A673 (cell line): Measurements from ENCODE around the gene HLA-G. TPM values are rescaled to one million over a fixed set of nuclear protein-coding genes. Genes with fewer than 3 reads are reported as not detected.

Experiments
- BruUV-seq: library from RNA; stranded (reverse); fragments of 400-500 nt; replicated peaks from 2 replicates; lab custom pipeline; 2021; lab: Mats Ljungman, UMichigan
- CTCF ChIA-PET: fragments of 300-600 bp; sonication (Branson Sonifier 250); formaldehyde crosslinking; loops from one replicate; lab custom pipeline; 2022; ENCODE audit warnings: antibody characterized with exemption; lab: Charles Lee
- POLR2A ChIA-PET: fragments of 300-600 bp; sonication (Branson Sonifier 250); formaldehyde crosslinking; loops from one replicate; lab custom pipeline; 2022; ENCODE audit warnings: antibody characterized with exemption; ENCODE audit not compliant: low non-redundant PET; lab: Charles Lee
- DNase-seq: peaks from one replicate; pipeline ENCODE4 v3.0.0-alpha.2; 2015; ENCODE audit warnings: low spot score
- H3K27ac ChIP-seq: fragments of 200-600 bp; sonication (generic); 2 replicates; pipeline ENCODE4 v1.5.1; 2016; ENCODE audit warnings: mixed run types, low read depth, mild to moderate bottlenecking, mixed read lengths, antibody characterized with exemption, low read length; ENCODE audit not compliant: poor library complexity, severe bottlenecking
- H3K27me3 ChIP-seq: fragments of 200-600 bp; sonication (generic); replicated peaks from 2 replicates; pipeline ENCODE4 v1.6.1; 2017; ENCODE audit warnings: mixed run types, low read depth, mild to moderate bottlenecking, mixed read lengths, antibody characterized with exemption, low read length; ENCODE audit not compliant: insufficient read depth, poor library complexity
- H3K36me3 ChIP-seq: fragments of 200-600 bp; sonication (generic); 2 replicates; pipeline ENCODE4 v1.6.1; 2016; ENCODE audit warnings: mixed run types, mild to moderate bottlenecking, mixed read lengths, antibody characterized with exemption, low read length; ENCODE audit not compliant: insufficient read depth, poor library complexity, severe bottlenecking
- H3K4me1 ChIP-seq: fragments of 200-600 bp; sonication (generic); 2 replicates; pipeline ENCODE4 v1.6.1; 2017; ENCODE audit warnings: mixed run types, mild to moderate bottlenecking, mixed read lengths, antibody characterized with exemption, low read length; ENCODE audit not compliant: insufficient read depth, poor library complexity, severe bottlenecking
- H3K4me3 ChIP-seq: fragments of 200-600 bp; sonication (generic); 2 replicates; pipeline ENCODE4 v1.5.1; 2016; ENCODE audit warnings: low read depth, mixed run types, mild to moderate bottlenecking, mixed read lengths, low read length; ENCODE audit not compliant: poor library complexity, severe bottlenecking
- H3K9me3 ChIP-seq: fragments of 200-600 bp; sonication (generic); 2 replicates; pipeline ENCODE4 v1.6.1; 2016; ENCODE audit warnings: mixed run types, low read depth, mild to moderate bottlenecking, mixed read lengths, antibody characterized with exemption, low read length; ENCODE audit not compliant: poor library complexity, severe bottlenecking
- EZH2 ChIP-seq: fragments of 200-600 bp; sonication (generic); IDR thresholded peaks from 2 replicates; pipeline ENCODE4 v1.6.1; 2017; ENCODE audit warnings: borderline replicate concordance, low read depth, mild to moderate bottlenecking, mixed read lengths, antibody characterized with exemption, low read length; ENCODE audit not compliant: poor library complexity, severe bottlenecking
- intact Hi-C: fragments of 100-400 bp; cut with micrococcal nuclease; formaldehyde crosslinking; loops from one replicate; pipeline ENCODE4 v1.10.0; 2022; ENCODE audit not compliant: unreplicated experiment
- total RNA-seq: library from RNA; stranded (reverse); gene quantifications from 2 replicates; pipeline ENCODE4 v1.2.3, GENCODE V29; 2021
- TF ChIP-seq, protein P1 (sequence below): fragments of 300-800, 200-600 bp; sonication (generic); conservative IDR thresholded peaks from 2 replicates; pipeline ENCODE4 v1.5.1; 2017; ENCODE audit warnings: low read depth, mild to moderate bottlenecking, antibody characterized with exemption, low read length, moderate library complexity, mixed read lengths

The HLA-G gene
- total RNA-seq, 1 experiment from 2014 or later, result not detected

DNA sequence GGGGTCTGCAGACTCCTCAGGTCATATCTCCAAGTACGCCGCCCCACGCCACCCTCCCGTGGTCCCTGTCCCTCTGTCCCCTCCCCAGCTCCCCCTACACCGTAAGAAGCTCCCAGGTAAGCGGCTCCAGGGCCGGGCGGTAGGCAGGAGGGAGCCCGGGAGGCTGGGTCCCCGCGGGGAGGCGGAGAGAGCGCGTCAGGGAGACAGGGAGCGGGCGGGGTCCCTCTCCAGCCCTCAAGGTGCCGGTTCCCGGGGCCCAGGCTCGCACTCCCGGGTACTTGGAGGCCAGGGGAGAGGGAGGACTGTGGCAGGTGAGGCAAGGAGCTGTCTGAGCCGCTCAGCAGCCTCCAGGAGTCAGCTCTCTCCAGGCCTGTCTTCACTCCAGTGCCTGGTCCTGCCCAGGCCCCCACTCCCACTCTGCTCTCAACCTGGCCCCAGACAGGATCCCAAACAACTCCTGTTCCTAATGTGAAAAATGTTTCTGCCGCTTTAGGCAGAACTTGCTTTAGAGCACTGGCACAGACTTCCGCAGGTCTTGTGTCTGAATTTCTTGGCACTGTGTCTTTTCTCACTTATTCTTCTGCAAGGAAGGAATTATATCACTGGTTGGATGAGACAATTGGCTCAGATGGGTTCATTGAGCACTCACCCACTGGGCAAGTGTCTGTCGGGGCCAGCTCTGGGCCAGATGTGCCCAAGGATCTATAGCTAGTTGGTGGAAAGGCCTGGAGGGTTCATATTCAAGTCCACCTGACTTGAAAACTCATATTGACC lies 36.6 kb downstream of the HLA-G start:
- CTCF ChIA-PET, result no interaction called here
- no peaks in the 10 kb centered on the region for H3K36me3 ChIP-seq

DNA sequence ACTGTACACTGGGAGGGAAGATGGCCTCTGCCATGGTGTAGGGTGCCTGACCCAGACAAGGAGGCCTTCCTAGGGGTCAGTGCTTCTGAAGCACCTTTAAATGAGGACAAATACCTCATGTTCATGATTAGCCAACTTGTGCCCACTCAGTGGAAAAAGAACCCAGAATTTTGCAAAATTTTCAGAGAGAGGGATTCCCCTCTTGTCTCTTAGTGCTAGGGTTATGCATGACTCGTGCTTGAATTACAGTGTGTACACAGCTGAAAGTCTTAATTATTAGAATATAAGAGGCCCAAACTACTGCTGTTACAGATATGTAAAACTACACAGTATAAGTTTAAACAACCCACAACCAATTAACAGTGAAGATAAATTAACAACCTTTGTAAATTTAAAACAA lies 38.0 kb downstream of the HLA-G start:
- H3K4me3 ChIP-seq, result no peak overlapping the region
- ChIA-PET POLR2A (no interaction called here), CTCF (no interaction called here)
- BruUV-seq, result no TSS peak
- no peaks in the 10 kb centered on the region for H3K4me1 ChIP-seq
- no peak for TF ChIP-seq EZH2
- TF ChIP-seq, protein P1, sequence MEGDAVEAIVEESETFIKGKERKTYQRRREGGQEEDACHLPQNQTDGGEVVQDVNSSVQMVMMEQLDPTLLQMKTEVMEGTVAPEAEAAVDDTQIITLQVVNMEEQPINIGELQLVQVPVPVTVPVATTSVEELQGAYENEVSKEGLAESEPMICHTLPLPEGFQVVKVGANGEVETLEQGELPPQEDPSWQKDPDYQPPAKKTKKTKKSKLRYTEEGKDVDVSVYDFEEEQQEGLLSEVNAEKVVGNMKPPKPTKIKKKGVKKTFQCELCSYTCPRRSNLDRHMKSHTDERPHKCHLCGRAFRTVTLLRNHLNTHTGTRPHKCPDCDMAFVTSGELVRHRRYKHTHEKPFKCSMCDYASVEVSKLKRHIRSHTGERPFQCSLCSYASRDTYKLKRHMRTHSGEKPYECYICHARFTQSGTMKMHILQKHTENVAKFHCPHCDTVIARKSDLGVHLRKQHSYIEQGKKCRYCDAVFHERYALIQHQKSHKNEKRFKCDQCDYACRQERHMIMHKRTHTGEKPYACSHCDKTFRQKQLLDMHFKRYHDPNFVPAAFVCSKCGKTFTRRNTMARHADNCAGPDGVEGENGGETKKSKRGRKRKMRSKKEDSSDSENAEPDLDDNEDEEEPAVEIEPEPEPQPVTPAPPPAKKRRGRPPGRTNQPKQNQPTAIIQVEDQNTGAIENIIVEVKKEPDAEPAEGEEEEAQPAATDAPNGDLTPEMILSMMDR, result no peak
- DNase-seq, result no peak
- no peak overlapping the region for H3K27ac ChIP-seq
- intact Hi-C loops, result no loop called here
- H3K36me3 ChIP-seq, result no peaks in the 10 kb centered on the region
- peaks cover 46% of the 10 kb centered on the region for H3K27me3 ChIP-seq
- no peaks in the 10 kb centered on the region for H3K9me3 ChIP-seq

More for the DNA sequence above, 36.6 kb downstream of the HLA-G start:
- POLR2A ChIA-PET, result no interaction called here
- BruUV-seq, result no TSS peak
- intact Hi-C loops, result no loop called here
- H3K4me1 ChIP-seq, result no peaks in the 10 kb centered on the region
- H3K27me3 ChIP-seq, result peaks cover 60% of the 10 kb centered on the region
- no peak overlapping the region for H3K27ac ChIP-seq
- H3K9me3 ChIP-seq, result no peaks in the 10 kb centered on the region
- no peak for DNase-seq
- H3K4me3 ChIP-seq, result no peak overlapping the region
- no peak for TF ChIP-seq EZH2
- TF ChIP-seq, protein P1, result no peak

DNA sequence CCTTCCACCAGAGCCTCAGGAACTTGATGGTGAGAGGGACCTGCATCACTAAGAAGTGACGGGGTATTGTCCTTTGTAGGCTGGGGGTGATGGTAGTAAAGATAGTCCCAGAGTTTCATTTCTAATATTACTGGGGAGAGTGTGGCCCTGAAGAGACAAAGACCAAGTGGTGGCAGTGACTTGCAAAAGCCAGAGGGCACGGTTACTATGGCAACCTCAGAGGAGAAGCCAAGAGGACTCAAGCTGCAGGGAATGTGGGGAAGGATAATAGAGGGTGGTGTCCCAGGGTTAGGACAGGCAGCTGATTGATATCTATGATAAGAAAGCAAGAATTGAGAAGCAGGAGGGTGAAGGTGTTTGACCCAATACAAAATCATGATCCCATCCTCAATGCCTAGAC lies 42.5 kb downstream of the HLA-G start:
- TF ChIP-seq EZH2, result no peak
- TF ChIP-seq, protein P1, result no peak
- BruUV-seq, result no TSS peak
- Histone ChIP-seq H3K4me1 (no peaks in the 10 kb centered on the region), H3K27ac (no peak overlapping the region), H3K36me3 (no peaks in the 10 kb centered on the region), H3K9me3 (no peaks in the 10 kb centered on the region), H3K4me3 (no peak overlapping the region), H3K27me3 (peaks cover 14% of the 10 kb centered on the region)
- ChIA-PET POLR2A (no interaction called here), CTCF (no interaction called here)
- no peak for DNase-seq
- intact Hi-C loops, result no loop called here
